Immature natural killer cell (primary cell): Measurements from ENCODE around the gene DNAJC13. TPM values are rescaled to one million over a fixed set of nuclear protein-coding genes. Genes with fewer than 3 reads are reported as not detected.
"Not testable (repeated sequence)": the region's sequence is repeated elsewhere in the genome, so short reads cannot be mapped to it uniquely, and the experiment has no call there.

Experiments
- DNase-seq, 3 donors: peaks; one replicate each; pipeline ENCODE4 v3.0.0; 2022; ENCODE audit warnings: mixed read lengths in 1 of 3
- H3K27ac Mint-ChIP-seq, 6 donors: one replicate each; pipeline ENCODE4 v1.8.0; 2020; ENCODE audit warnings: mixed read lengths in 6 of 6, mild to moderate bottlenecking in 5 of 6, inconsistent platforms in 4 of 6, moderate library complexity in 3 of 6
- H3K27me3 Mint-ChIP-seq, 3 donors: one replicate each; pipeline ENCODE4 v1.8.0; 2020 to 2021; ENCODE audit warnings: low read depth in 3 of 3, mild to moderate bottlenecking in 3 of 3, mixed read lengths in 3 of 3, moderate library complexity in 3 of 3, inconsistent platforms in 1 of 3
- H3K36me3 Mint-ChIP-seq, 3 donors: one replicate each; pipeline ENCODE4 v1.8.0; 2020; ENCODE audit warnings: mixed read lengths in 3 of 3, inconsistent platforms in 2 of 3, mild to moderate bottlenecking in 2 of 3
- H3K4me1 Mint-ChIP-seq, 2 donors: one replicate each; pipeline ENCODE4 v1.8.0; 2020; ENCODE audit warnings: inconsistent platforms in 2 of 2, mild to moderate bottlenecking in 2 of 2, mixed read lengths in 2 of 2, moderate library complexity in 1 of 2
- H3K4me3 Mint-ChIP-seq, 5 donors: one replicate each; pipeline ENCODE4 v1.8.0; 2020; ENCODE audit warnings: mild to moderate bottlenecking in 5 of 5, mixed read lengths in 5 of 5, inconsistent platforms in 3 of 5, moderate library complexity in 3 of 5
- H3K9me3 Mint-ChIP-seq, 6 donors: one replicate each; pipeline ENCODE4 v1.8.0; 2020; ENCODE audit warnings: mild to moderate bottlenecking in 6 of 6, mixed read lengths in 6 of 6, inconsistent platforms in 4 of 6, moderate library complexity in 3 of 6
- polyA plus RNA-seq, 3 donors: library from polyadenylated mRNA; unstranded; fragments of 300-500 nt; fragmentation: Illumina TruSeq; gene quantifications; one replicate each; pipeline ENCODE4 v1.2.3, GENCODE V29; 2021

The DNAJC13 gene
- polyA plus RNA-seq, 3 donors from 2014 or later, result 3.8 to 11.9 (median 5.1) TPM

DNA sequence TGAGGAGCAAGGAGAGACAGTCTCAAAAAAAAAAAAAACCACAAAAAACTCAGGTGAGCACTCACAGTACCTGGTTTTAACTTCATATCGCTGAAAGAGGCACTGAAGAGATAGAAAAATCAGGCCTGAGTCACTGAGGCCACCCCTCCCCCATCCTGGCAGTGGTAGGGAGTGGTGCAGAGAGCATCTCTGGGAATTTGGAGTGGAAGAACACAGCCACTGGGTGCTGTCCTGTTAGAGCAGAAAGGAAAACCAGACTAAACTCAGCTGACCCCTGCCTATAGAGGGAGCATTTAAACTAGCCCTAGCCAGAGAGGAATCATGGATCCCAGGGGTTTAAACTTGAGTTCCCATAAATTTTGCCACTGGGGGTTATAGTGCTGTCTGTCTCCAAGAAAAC is 22.2 kb upstream of the DNAJC13 start:
- Mint-ChIP-seq H3K36me3 (peaks cover 0 to 4% (median 0%) of the 10 kb centered on the region in 3 donors), H3K4me1 (no peaks in the 10 kb centered on the region), H3K27ac (no peak overlapping the region), H3K9me3 (no peaks in the 10 kb centered on the region), H3K27me3 (peaks cover 0 to 2% (median 0%) of the 10 kb centered on the region in 3 donors), H3K4me3 (no peak overlapping the region)
- DNase-seq, result no peak

DNA sequence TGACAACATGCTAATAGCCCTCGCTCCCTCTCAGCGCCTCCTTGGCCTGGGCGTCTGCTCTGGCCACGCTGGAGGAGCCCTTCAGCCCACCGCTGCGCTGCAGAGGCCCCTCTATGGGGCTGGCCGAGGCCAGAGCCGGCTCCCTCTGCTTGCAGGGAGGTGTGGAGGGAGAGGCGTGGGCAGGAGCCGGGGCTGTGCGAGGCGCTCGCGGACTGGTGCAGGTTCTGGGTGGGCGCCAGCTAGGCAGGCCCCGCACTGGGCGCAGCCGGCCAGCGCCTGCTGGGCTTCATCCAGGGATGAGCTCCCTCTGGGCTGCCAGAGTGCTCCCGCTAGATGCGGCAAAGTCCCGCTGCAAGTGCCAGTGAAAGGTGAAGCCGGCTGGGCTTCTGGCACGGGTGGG is 21.0 kb upstream of the DNAJC13 start:
- Mint-ChIP-seq H3K27me3 (no peaks in the 10 kb centered on the region), H3K4me1 (no peaks in the 10 kb centered on the region), H3K36me3 (peaks cover 0 to 4% (median 0%) of the 10 kb centered on the region in 3 donors), H3K27ac (no peak overlapping the region), H3K4me3 (no peak overlapping the region), H3K9me3 (no peaks in the 10 kb centered on the region)
- DNase-seq, result no peak

GRCh38 chr3:132396776-132397175 is 20.5 kb upstream of the DNAJC13 start:
- H3K4me1 Mint-ChIP-seq, H3K27ac Mint-ChIP-seq, DNase-seq, H3K4me3 Mint-ChIP-seq, H3K36me3 Mint-ChIP-seq, H3K27me3 Mint-ChIP-seq, H3K9me3 Mint-ChIP-seq: not testable (repeated sequence)

DNA sequence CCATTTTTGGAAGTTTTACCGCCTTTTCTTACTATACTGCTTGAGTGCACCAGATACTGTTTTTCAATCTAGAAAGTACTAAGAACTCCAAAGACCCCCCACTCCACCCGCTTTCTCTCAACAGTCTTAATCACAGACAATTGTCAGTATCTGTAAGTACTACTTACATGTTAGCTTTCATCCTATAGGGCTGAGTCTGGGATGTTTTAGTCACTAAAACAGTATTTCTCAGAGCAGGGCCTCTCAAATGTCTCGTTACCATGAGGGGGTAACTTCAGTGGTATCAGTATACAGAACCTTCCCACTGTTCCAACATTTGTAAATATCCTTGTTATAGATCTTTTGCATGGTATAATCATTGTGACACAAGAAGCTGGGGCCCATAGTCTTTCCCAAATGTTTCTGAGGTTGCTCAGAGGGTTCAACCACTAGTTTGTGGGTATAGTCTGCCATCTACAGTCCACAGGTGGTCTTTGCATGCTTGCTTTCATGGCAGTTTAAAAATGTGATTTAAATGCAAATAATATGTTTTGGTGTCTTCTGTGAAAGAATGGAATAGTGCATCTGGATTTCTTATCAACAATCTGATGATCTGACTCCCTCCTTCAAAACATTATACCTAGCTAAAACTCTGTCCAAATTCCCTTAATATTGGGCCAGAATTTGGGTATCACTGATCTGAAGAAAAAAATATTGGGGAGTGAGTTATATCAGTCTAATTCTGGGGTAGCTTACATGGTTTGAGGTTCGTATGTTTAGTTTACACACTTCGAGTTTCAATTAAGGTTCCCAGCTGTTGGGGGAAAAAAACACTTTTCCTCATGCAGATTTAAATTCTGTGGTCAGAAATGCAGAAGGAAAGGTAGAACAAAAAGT is 18.0 kb upstream of the DNAJC13 start:
- DNase-seq, result peak in 1 of 3 donors; percentile 12
- no peak overlapping the region for H3K27ac Mint-ChIP-seq

DNA sequence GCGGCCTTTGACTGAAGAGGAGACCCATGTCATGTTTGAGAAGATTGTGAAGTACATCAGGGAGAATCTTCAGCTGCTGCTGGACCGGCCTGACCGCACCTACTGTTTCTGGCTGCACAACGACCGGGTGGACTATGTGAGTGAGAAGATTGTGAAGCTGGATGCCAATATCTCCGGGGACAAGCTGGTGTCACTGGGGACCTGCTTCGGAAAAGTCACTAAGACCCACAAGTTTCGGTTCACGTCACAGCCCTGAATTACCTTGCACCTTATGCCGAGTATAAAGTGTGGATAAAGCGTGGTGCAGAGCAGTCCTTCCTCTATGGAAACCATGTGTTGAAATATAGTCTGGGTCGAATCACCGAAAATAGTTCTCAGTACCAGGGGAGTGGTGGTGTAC is 16.0 kb upstream of the DNAJC13 start:
- H3K4me1 Mint-ChIP-seq, result no peaks in the 10 kb centered on the region
- no peak for DNase-seq
- H3K27ac Mint-ChIP-seq, result no peak overlapping the region
- H3K4me3 Mint-ChIP-seq, result no peak overlapping the region
- no peaks in the 10 kb centered on the region for H3K36me3 Mint-ChIP-seq
- H3K9me3 Mint-ChIP-seq, result no peaks in the 10 kb centered on the region
- peaks cover 0 to 5% (median 3%) of the 10 kb centered on the region in 3 donors for H3K27me3 Mint-ChIP-seq

More for the DNA sequence above, 18.0 kb upstream of the DNAJC13 start:
- Mint-ChIP-seq H3K27me3 (peaks cover 0 to 3% (median 2%) of the 10 kb centered on the region in 3 donors), H3K9me3 (no peaks in the 10 kb centered on the region), H3K36me3 (peaks cover 0 to 4% (median 0%) of the 10 kb centered on the region in 3 donors), H3K4me3 (no peak overlapping the region), H3K4me1 (no peaks in the 10 kb centered on the region)

- H3K9me3 Mint-ChIP-seq, result no peaks in the 10 kb centered on the region
- no peak overlapping the region for H3K27ac Mint-ChIP-seq
- no peak for DNase-seq
- H3K4me1 Mint-ChIP-seq, result no peaks in the 10 kb centered on the region
- no peaks in the 10 kb centered on the region for H3K36me3 Mint-ChIP-seq
- H3K4me3 Mint-ChIP-seq, result no peak overlapping the region
- peaks cover 0 to 5% (median 3%) of the 10 kb centered on the region in 3 donors for H3K27me3 Mint-ChIP-seq
Measured at GRCh38 chr3:132404276-132404675, 13.0 kb upstream of the DNAJC13 start.

DNA sequence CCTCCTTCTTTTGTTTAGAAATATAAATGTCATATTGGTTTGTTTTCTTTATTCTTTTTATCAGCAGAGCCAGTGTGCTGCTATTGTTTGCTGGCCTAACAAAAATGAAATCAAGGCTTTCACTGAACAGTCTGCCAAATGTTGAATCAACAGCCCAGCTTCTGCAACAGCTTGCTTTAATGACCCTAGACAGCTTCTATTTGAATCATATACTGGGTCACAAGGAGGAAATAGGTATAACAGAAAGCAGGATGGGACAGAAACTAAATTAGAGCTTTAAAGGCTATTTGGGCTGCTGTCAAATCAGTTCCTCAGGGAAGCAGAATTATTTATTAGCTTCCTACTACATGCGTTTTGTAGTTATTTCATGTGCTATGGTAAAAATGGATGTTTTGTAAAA is 12.1 kb upstream of the DNAJC13 start:
- H3K9me3 Mint-ChIP-seq, result no peaks in the 10 kb centered on the region
- H3K4me3 Mint-ChIP-seq, result no peak overlapping the region
- peaks cover 0 to 5% (median 3%) of the 10 kb centered on the region in 3 donors for H3K27me3 Mint-ChIP-seq
- H3K36me3 Mint-ChIP-seq, result no peaks in the 10 kb centered on the region
- H3K27ac Mint-ChIP-seq, result no peak overlapping the region
- no peak for DNase-seq
- H3K4me1 Mint-ChIP-seq, result no peaks in the 10 kb centered on the region

DNA sequence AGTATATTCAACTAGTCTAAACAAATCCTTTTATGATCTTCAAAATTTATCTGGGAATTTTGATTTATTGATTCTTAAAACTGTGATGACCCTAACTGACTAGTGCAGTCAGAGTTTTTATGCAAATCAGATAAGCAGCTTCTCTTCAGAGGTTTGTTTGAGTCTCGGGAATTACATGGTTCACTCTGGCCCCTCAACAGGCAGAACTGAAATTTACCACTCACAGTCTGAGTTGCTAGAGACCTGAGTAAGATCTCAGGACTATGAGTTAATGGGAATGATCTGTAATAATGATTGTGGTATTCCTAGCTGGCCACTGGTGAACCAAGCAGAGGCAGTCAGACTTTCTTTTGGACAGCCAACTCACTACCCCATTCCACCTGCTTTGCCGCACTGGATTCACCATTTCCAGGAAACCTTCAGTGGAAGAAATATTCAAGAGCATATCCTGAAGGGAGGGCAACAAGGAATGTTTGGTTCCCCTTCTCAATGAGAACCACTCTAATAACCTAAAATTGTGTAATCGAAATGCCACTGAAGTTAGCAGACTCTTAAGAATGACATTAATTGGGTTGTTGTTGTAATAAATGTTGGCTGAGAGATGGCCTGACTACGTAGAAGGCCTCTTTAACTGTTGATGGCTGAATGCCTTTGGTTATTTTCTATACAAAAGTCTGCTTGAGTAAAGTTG is 11.5 kb upstream of the DNAJC13 start:
- Mint-ChIP-seq H3K27me3 (peaks cover 0 to 5% (median 3%) of the 10 kb centered on the region in 3 donors), H3K9me3 (no peaks in the 10 kb centered on the region), H3K4me1 (no peaks in the 10 kb centered on the region), H3K27ac (no peak overlapping the region), H3K4me3 (no peak overlapping the region), H3K36me3 (no peaks in the 10 kb centered on the region)
- DNase-seq, result no peak

DNA sequence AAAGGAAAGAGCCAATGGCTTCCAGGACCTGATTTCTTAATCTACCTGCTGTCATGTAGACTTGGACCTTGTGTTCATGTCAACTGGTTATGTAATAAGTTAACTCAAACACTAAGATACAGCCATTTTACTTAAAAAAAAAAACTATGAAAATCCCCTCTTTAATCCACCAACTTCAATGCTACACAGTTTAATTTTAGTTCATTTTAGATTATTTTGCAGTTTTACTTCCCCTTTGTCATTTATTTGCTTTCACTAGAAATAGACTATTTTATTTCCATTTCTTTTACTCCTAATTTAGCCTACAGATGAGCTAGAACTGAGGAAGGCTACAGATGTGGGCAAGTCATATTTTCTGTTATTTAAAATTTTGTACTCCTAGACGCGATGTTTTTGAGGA is 10.7 kb upstream of the DNAJC13 start:
- no peak for DNase-seq
- Mint-ChIP-seq H3K27ac (no peak overlapping the region), H3K4me1 (no peaks in the 10 kb centered on the region), H3K27me3 (peaks cover 1 to 7% (median 5%) of the 10 kb centered on the region in 3 donors), H3K36me3 (no peaks in the 10 kb centered on the region), H3K4me3 (no peak overlapping the region), H3K9me3 (no peaks in the 10 kb centered on the region)

DNA sequence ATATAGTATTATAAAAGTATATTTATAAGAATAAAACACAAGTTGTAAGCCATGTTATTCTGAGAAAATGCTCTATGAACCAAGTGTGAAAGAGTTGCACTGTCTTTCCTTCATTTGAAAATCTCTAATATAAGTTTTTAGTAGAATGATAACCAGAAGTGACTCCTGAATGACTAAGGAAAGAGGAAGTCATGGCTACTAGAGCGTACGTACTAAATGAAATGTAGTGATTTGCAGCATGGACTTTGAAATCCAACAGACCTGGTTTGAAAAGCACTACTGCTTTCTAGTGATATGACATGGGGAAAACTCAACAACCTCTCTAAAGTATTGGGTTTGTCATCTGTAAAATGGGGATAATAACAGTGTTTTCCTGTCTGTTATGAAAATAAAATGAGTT is 10.3 kb upstream of the DNAJC13 start:
- H3K9me3 Mint-ChIP-seq, result no peaks in the 10 kb centered on the region
- no peaks in the 10 kb centered on the region for H3K36me3 Mint-ChIP-seq
- no peaks in the 10 kb centered on the region for H3K4me1 Mint-ChIP-seq
- H3K4me3 Mint-ChIP-seq, result no peak overlapping the region
- H3K27ac Mint-ChIP-seq, result no peak overlapping the region
- no peak for DNase-seq
- peaks cover 1 to 7% (median 5%) of the 10 kb centered on the region in 3 donors for H3K27me3 Mint-ChIP-seq

GRCh38 chr3:132414841-132415240 is 2.5 kb upstream of the DNAJC13 start:
- Mint-ChIP-seq H3K4me3 (no peak overlapping the region), H3K4me1 (peaks cover 17 to 25% of the 10 kb centered on the region in 2 donors), H3K27ac (no peak overlapping the region), H3K36me3 (no peaks in the 10 kb centered on the region), H3K27me3 (peaks cover 7 to 9% (median 8%) of the 10 kb centered on the region in 3 donors), H3K9me3 (no peaks in the 10 kb centered on the region)
- DNase-seq, result no peak

- Mint-ChIP-seq H3K27me3 (peaks cover 5 to 7% (median 7%) of the 10 kb centered on the region in 3 donors), H3K4me1 (peaks cover 17 to 38% of the 10 kb centered on the region in 2 donors), H3K9me3 (no peaks in the 10 kb centered on the region), H3K27ac (peak overlapping the region; percentile 30 to 99 (median 94)), H3K36me3 (no peaks in the 10 kb centered on the region), H3K4me3 (peak overlapping the region; percentile 94 to 99 (median 98))
- no peak for DNase-seq
Measured at GRCh38 chr3:132416161-132416560, 1.1 kb upstream of the DNAJC13 start.

- no peaks in the 10 kb centered on the region for H3K36me3 Mint-ChIP-seq
- DNase-seq, result no peak
Measured at GRCh38 chr3:132417695-132418411, 551 bp downstream of the DNAJC13 start.

More at GRCh38 chr3:132417695-132418411, 551 bp downstream of the DNAJC13 start:
- peaks cover 3 to 7% (median 7%) of the 10 kb centered on the region in 3 donors for H3K27me3 Mint-ChIP-seq
- H3K4me3 Mint-ChIP-seq, result peak overlapping the region; percentile 94 to 99 (median 98)
- H3K9me3 Mint-ChIP-seq, result no peaks in the 10 kb centered on the region
- peak overlapping the region; percentile 91 to 97 (median 96) for H3K27ac Mint-ChIP-seq
- peaks cover 17 to 38% of the 10 kb centered on the region in 2 donors for H3K4me1 Mint-ChIP-seq
